Smooth muscle cell (in vitro differentiated cells): ENCODE measurements around the gene ZFYVE28. TPM values are rescaled to one million over a fixed set of nuclear protein-coding genes. Genes with fewer than 3 reads are reported as not detected.

ENCODE experiments used
- DNase-seq: peaks from one replicate; lab custom pipeline; 2025; ENCODE audit not compliant: unreplicated experiment; lab: John Stamatoyannopoulos, UW
- H2AFZ ChIP-seq: fragments of 200-600 bp; sonication (generic); 2 replicates; pipeline ENCODE4 v1.6.0; 2016; ENCODE audit warnings: antibody characterized with exemption, low read depth, mild to moderate bottlenecking
- H3F3A ChIP-seq: fragments of 200-600 bp; sonication (generic); 2 replicates; pipeline ENCODE4 v1.6.0; 2017; ENCODE audit warnings: antibody characterized with exemption, low read depth
- H3K27ac ChIP-seq: fragments of 200-600 bp; sonication (generic); 2 replicates; pipeline ENCODE4 v1.5.1; 2016; ENCODE audit warnings: low read depth, mild to moderate bottlenecking
- H3K27me3 ChIP-seq: fragments of 200-600 bp; sonication (generic); 2 replicates; pipeline ENCODE4 v1.6.1; 2016; ENCODE audit warnings: low read depth, mild to moderate bottlenecking
- H3K36me3 ChIP-seq: fragments of 200-600 bp; sonication (generic); 2 replicates; pipeline ENCODE4 v1.5.1; 2016; ENCODE audit warnings: low read depth
- H3K4me1 ChIP-seq: fragments of 200-600 bp; sonication (generic); 2 replicates; pipeline ENCODE4 v1.5.1; 2016; ENCODE audit warnings: low read depth
- H3K4me2 ChIP-seq: fragments of 200-600 bp; sonication (generic); 2 replicates; pipeline ENCODE4 v1.6.0; 2016; ENCODE audit warnings: mild to moderate bottlenecking
- H3K4me3 ChIP-seq: fragments of 200-600 bp; sonication (generic); 2 replicates; pipeline ENCODE4 v1.5.1; 2016; ENCODE audit warnings: mild to moderate bottlenecking
- H3K79me2 ChIP-seq: fragments of 200-600 bp; sonication (generic); 2 replicates; pipeline ENCODE4 v1.6.0; 2016; ENCODE audit warnings: low read depth, mild to moderate bottlenecking
- H3K9ac ChIP-seq: fragments of 200-600 bp; sonication (generic); 2 replicates; pipeline ENCODE4 v1.6.0; 2016; ENCODE audit warnings: low read depth
- H3K9me3 ChIP-seq: fragments of 200-600 bp; sonication (generic); replicated peaks from 2 replicates; pipeline ENCODE4 v1.5.1; 2016; ENCODE audit warnings: low read depth
- H4K20me1 ChIP-seq: fragments of 200-600 bp; sonication (generic); 2 replicates; pipeline ENCODE4 v1.6.0; 2016; ENCODE audit warnings: low read depth
- CTCF ChIP-seq: fragments of 200-600 bp; sonication (generic); IDR thresholded peaks from 2 replicates; pipeline ENCODE4 v1.5.1; 2017; ENCODE audit warnings: borderline replicate concordance, mild to moderate bottlenecking, antibody characterized with exemption; ENCODE audit not compliant: insufficient read depth, poor library complexity, severe bottlenecking
- WGBS: methylation state at CpG from one replicate; pipeline ENCODE4 v1.1.7; 2016; ENCODE audit warnings: low lambda C conversion rate; 5-methylcytosine and 5-hydroxymethylcytosine counted together
- polyA plus RNA-seq: library from polyadenylated mRNA; unstranded; fragments of >200 nt; fragmentation: Nextera tagmentation; extraction: Ambion mirVana; gene quantifications from 2 replicates; pipeline ENCODE4 v1.2.1, GENCODE V29; 2016
- total RNA-seq: library from RNA; depleted of rRNA; stranded (reverse); fragments of >200 nt; gene quantifications from 2 replicates; pipeline ENCODE4 v1.2.3, GENCODE V29; 2014

The ZFYVE28 gene
- total and polyA plus RNA-seq, 2 experiments from 2014 or later = 0.22 TPM; not detected in 1

- peaks cover 66% of the 10 kb centered on the region for H3K27me3 ChIP-seq
- DNase-seq = no peak
- peaks cover 4% of the 10 kb centered on the region for H3F3A ChIP-seq
- H3K9me3 ChIP-seq = no peaks in the 10 kb centered on the region
- no peaks in the 10 kb centered on the region for H3K79me2 ChIP-seq
- TF ChIP-seq CTCF = no peak
- no peak overlapping the region for H2AFZ ChIP-seq
- 58% methylated on average over 17 of the region's 17 CpGs for WGBS
- H3K4me3 ChIP-seq = no peak overlapping the region
- H3K27ac ChIP-seq = no peak overlapping the region
- H3K9ac ChIP-seq = no peak overlapping the region
- no peaks in the 10 kb centered on the region for H3K36me3 ChIP-seq
- no peaks in the 10 kb centered on the region for H4K20me1 ChIP-seq
- peaks cover 14% of the 10 kb centered on the region for H3K4me1 ChIP-seq
- peak overlapping the region; percentile 88 for H3K4me2 ChIP-seq
These were observed 2.4 kb downstream of the ZFYVE28 start for GRCh38 chr4:2415881-2416563.

GRCh38 chr4:2415213-2415612 lies 3.2 kb downstream of the ZFYVE28 start:
- Histone ChIP-seq H3F3A (peaks cover 4% of the 10 kb centered on the region), H3K4me1 (peaks cover 14% of the 10 kb centered on the region), H2AFZ (no peak overlapping the region), H3K9me3 (no peaks in the 10 kb centered on the region), H3K36me3 (no peaks in the 10 kb centered on the region), H3K9ac (no peak overlapping the region), H4K20me1 (no peaks in the 10 kb centered on the region), H3K27me3 (peaks cover 58% of the 10 kb centered on the region), H3K4me2 (no peak overlapping the region), H3K4me3 (no peak overlapping the region), H3K79me2 (no peaks in the 10 kb centered on the region), H3K27ac (no peak overlapping the region)
- 96% methylated on average over 3 of the region's 3 CpGs for WGBS
- TF ChIP-seq CTCF = no peak
- no peak for DNase-seq

- H3F3A ChIP-seq = peaks cover 4% of the 10 kb centered on the region
- no peaks in the 10 kb centered on the region for H3K9me3 ChIP-seq
- DNase-seq = no peak
- H3K79me2 ChIP-seq = no peaks in the 10 kb centered on the region
- H3K4me2 ChIP-seq = peak overlapping the region; percentile 75
- H4K20me1 ChIP-seq = no peaks in the 10 kb centered on the region
- peak overlapping the region; percentile 59 for H3K27ac ChIP-seq
- 70% methylated on average over 13 of the region's 14 CpGs for WGBS
- H3K9ac ChIP-seq = no peak overlapping the region
- H3K36me3 ChIP-seq = no peaks in the 10 kb centered on the region
- H2AFZ ChIP-seq = no peak overlapping the region
- H3K4me1 ChIP-seq = peaks cover 11% of the 10 kb centered on the region
- no peak for TF ChIP-seq CTCF
- H3K4me3 ChIP-seq = no peak overlapping the region
- H3K27me3 ChIP-seq = peaks cover 46% of the 10 kb centered on the region
These were observed 4.4 kb downstream of the ZFYVE28 start for GRCh38 chr4:2413821-2414610.
